Frontal cortex (tissue), 4 donors: Measurements from ENCODE around the gene SNAPIN. TPM values are rescaled to one million over a fixed set of nuclear protein-coding genes. Genes with fewer than 3 reads are reported as not detected.

Source experiments
- DNase-seq, 2 donors: peaks; one replicate each; pipeline ENCODE4 v3.0.0; 2012; ENCODE audit warnings: low spot score in 2 of 2
- FAIRE-seq: peaks from 2 replicates; lab custom pipeline; 2012; peaks lifted over from hg19 to GRCh38; lab: Jason Lieb, UNC
- small RNA-seq: library from RNA; depleted of rRNA; stranded (forward); fragments of <200 nt; gene quantifications from one replicate; pipeline ENCODE3, GENCODE V24; 2014
- total RNA-seq: library from RNA; depleted of rRNA; stranded (reverse); fragments of >200 nt; gene quantifications from one replicate; pipeline ENCODE4 v1.2.3, GENCODE V29; 2014
- donor health status: control.
- donor health status: control.
- donor health status: control.

SNAPIN gene
- total RNA-seq, 1 donor from 2014 or later: 46.1 TPM

- no peak for FAIRE-seq
- DNase-seq: no peak
Observed at GRCh38 chr1:153697191-153698019, 38.9 kb downstream of the SNAPIN start.

DNA sequence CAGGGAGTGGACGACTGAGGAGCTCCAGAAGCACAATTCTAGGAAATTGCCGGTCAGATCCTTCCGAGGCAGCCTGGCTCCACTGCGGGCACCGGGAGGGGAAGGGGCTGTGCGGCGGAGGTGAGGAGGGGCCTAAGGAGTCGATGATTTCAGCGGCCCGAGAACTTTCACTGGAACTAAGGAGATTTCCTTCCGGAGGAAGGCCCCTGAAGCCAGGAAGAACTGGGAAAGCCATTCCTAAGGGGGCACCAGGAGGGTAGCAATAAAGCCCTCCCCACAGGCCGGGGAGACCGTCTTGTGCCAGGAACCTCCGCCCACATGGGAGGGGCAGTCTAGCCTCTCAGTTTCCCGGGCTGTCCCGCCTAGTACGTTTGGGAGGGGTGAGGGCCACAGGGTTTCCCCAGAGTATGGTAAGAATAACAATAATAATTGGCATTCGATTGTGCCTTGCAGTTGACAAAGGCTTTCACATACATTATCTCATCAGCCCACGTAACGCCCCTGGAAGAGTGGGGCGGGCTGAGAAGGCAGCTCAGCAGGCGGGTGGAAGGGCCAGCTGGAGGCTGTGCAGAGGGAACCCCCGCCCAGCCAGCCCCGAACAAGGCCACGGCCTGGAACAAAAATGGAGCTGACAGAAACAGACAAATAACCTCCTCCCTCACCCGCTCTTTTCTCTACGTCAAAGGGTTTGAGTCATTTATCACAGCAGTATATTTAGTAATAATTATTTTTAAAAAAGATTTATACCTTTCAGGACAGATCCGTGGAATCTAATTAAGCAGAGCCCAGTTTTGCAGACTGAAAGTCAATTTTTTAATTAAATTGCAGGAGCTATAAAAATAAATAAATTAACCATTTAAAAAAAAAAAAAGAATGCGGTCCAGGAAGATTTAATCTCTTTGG, 39.8 kb downstream of the SNAPIN start:
- DNase-seq: peak; percentile 5 to 32
- no peak for FAIRE-seq

GRCh38 chr1:153698923-153699714, 40.6 kb downstream of the SNAPIN start:
- FAIRE-seq (no peak), DNase-seq (no peak)

GRCh38 chr1:153699768-153700167, 41.3 kb downstream of the SNAPIN start:
- FAIRE-seq (no peak), DNase-seq (no peak)

GRCh38 chr1:153705484-153705883, 47.0 kb downstream of the SNAPIN start:
- DNase-seq: no peak
- no peak for FAIRE-seq

DNA sequence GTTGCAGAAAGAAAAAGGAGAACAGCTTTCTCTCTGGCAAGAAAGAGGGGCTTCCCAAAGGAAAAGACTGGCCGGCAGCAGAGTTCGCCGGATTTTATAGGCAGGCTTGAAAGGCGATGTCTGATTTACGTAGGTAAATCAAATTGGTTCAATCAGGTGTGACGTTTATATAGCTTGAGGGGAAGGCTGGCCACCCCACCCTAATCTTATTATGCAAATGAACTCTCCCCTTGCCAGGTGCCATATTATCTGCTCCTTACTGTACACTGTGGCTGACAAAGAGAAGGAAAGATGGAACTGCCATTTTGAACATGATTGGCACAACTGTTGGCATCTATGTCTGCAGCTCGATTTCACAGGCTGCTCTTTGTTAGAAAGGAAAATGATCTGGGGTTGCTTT, 52.5 kb downstream of the SNAPIN start:
- DNase-seq: no peak
- no peak for FAIRE-seq

Small RNAs within 50 kb of the gene (small RNA-seq; reads per million reads assigned to genes)
- not detected for gene MIR8083
- gene RN7SL372P: not detected

Other genes with a start within 250 kb of the SNAPIN start
- not detected for gene S100A7A, start 242.2 kb upstream of the SNAPIN start, total RNA-seq
- not detected for gene S100A7, start 198.1 kb upstream of the SNAPIN start, total RNA-seq
- gene S100A6, start 122.7 kb upstream of the SNAPIN start, total RNA-seq: 9.8 TPM
- gene S100A5, start 117.8 kb upstream of the SNAPIN start, total RNA-seq: not detected
- 1.6 TPM for gene S100A4, start 112.9 kb upstream of the SNAPIN start, total RNA-seq
- not detected for gene S100A3, start 109.4 kb upstream of the SNAPIN start, total RNA-seq
- gene S100A2, start 92.9 kb upstream of the SNAPIN start, total RNA-seq: not detected
- gene S100A16, start 45.6 kb upstream of the SNAPIN start, total RNA-seq: 13.0 TPM
- gene S100A14, start 42.4 kb upstream of the SNAPIN start, total RNA-seq: not detected
- 7.3 TPM for gene S100A13, start 31.2 kb upstream of the SNAPIN start, total RNA-seq
- gene S100A1, start 30.3 kb upstream of the SNAPIN start, total RNA-seq: 1.2 TPM
- gene CHTOP, start 24.6 kb upstream of the SNAPIN start, total RNA-seq: 55.0 TPM
- 240 TPM for gene ILF2, start 12.3 kb downstream of the SNAPIN start, total RNA-seq
- gene NPR1, start 20.0 kb downstream of the SNAPIN start, total RNA-seq: 0.41 TPM
- 29.8 TPM for gene INTS3, start 69.3 kb downstream of the SNAPIN start, total RNA-seq
- 14.7 TPM for gene SLC27A3, start 116.7 kb downstream of the SNAPIN start, total RNA-seq